Type B pancreatic cell (in vitro differentiated cells): ENCODE data around the gene CBY2. TPM values are rescaled to one million over a fixed set of nuclear protein-coding genes. Genes with fewer than 3 reads are reported as not detected.

Source experiments
- DNase-seq: peaks from one replicate; pipeline ENCODE4 v3.0.0; 2021; ENCODE audit warnings: mixed read lengths; ENCODE audit not compliant: unreplicated experiment; ENCODE audit errors: extremely low spot score
- H3K27ac Mint-ChIP-seq: 2 replicates; pipeline ENCODE4 v1.8.0; 2021; ENCODE audit warnings: mild to moderate bottlenecking, mixed read lengths
- H3K27me3 Mint-ChIP-seq: 2 replicates; pipeline ENCODE4 v1.8.0; 2021; ENCODE audit warnings: mixed read lengths
- H3K36me3 Mint-ChIP-seq: 2 replicates; pipeline ENCODE4 v1.8.0; 2021; ENCODE audit warnings: mixed read lengths
- H3K4me1 Mint-ChIP-seq: one replicate; pipeline ENCODE4 v1.8.0; 2021; ENCODE audit warnings: mixed read lengths; ENCODE audit not compliant: unreplicated experiment
- H3K4me3 Mint-ChIP-seq: 2 replicates; pipeline ENCODE4 v1.8.0; 2021; ENCODE audit warnings: mild to moderate bottlenecking, mixed read lengths
- H3K9me3 Mint-ChIP-seq: 2 replicates; pipeline ENCODE4 v1.8.0; 2021; ENCODE audit warnings: mixed read lengths
- total RNA-seq: library from RNA; stranded (reverse); gene quantifications from 2 replicates; pipeline ENCODE4 v1.2.1, GENCODE V29; 2021; ENCODE audit warnings: low replicate concordance
- TF ChIP-seq, protein P1 (sequence below): fragments of 200-600 bp; sonication (generic); conservative IDR thresholded peaks from 2 replicates; pipeline ENCODE4 v1.5.0; 2021; ENCODE audit warnings: antibody characterized with exemption, mild to moderate bottlenecking

Gene CBY2
- total RNA-seq, 1 donor from 2014 or later: not detected

DNA sequence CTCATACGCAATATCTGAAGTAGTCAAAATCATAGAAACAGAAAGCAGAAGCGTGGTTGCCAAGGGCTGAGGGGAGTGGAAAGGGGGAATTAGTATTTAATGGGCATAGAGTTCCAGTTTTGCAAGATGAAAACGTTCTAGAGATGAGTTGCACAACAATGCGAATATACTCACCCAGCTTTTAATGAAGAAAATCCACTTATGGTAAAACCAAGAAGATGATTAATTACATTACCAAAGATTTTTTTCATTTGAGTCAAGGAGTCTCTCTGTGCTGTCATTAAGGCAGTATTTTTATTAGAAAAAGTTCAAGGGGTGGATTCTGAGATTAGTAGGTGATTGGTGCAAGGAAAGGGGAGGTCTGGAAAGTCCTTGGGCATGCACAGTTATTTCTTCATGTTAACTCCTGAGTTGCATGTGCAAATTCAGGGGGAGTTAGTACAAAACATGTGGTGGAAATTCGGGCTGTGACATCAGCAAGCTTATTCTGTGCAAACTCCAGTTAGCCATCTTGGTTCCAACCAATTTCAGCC, 6.9 kb upstream of the CBY2 start:
- Mint-ChIP-seq H3K27ac (no peak overlapping the region), H3K9me3 (peaks cover 13% of the 10 kb centered on the region), H3K4me1 (peaks cover 6% of the 10 kb centered on the region), H3K4me3 (no peak overlapping the region), H3K27me3 (peaks cover 13% of the 10 kb centered on the region), H3K36me3 (no peaks in the 10 kb centered on the region)
- no peak for DNase-seq
- TF ChIP-seq, protein P1, sequence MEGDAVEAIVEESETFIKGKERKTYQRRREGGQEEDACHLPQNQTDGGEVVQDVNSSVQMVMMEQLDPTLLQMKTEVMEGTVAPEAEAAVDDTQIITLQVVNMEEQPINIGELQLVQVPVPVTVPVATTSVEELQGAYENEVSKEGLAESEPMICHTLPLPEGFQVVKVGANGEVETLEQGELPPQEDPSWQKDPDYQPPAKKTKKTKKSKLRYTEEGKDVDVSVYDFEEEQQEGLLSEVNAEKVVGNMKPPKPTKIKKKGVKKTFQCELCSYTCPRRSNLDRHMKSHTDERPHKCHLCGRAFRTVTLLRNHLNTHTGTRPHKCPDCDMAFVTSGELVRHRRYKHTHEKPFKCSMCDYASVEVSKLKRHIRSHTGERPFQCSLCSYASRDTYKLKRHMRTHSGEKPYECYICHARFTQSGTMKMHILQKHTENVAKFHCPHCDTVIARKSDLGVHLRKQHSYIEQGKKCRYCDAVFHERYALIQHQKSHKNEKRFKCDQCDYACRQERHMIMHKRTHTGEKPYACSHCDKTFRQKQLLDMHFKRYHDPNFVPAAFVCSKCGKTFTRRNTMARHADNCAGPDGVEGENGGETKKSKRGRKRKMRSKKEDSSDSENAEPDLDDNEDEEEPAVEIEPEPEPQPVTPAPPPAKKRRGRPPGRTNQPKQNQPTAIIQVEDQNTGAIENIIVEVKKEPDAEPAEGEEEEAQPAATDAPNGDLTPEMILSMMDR: no peak

DNA sequence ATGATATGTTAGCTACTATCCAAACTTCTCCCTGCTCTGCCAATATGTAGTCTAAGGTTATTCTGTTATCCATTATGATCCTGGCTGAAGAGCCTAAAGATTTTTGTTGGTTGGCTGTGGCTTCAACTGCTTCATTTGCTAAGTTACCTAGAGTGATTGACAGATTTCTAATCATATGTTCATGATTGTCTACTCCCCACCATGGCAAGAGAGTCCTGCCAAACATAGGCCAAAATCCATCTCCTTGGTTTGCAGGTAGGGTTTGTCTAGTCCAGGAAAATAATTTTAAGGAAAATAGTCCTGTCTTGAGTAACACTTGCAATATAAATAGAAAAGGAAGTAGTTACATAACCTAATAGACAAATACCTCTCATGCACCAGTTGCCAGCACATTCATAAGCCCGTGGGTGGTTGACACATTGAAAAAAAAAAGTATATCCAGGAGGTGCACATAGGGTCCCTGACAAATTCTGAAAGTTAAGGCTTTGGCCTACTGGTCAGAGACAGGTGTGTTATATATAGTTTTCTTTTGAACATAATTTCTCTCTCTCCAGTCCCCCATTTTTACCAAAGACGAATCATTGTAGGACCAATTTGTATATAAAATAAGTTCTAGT, 5.4 kb upstream of the CBY2 start:
- TF ChIP-seq, protein P1: no peak
- H3K4me1 Mint-ChIP-seq: no peaks in the 10 kb centered on the region
- no peak for DNase-seq
- peaks cover 8% of the 10 kb centered on the region for H3K9me3 Mint-ChIP-seq
- H3K36me3 Mint-ChIP-seq: no peaks in the 10 kb centered on the region
- peaks cover 13% of the 10 kb centered on the region for H3K27me3 Mint-ChIP-seq
- H3K4me3 Mint-ChIP-seq: no peak overlapping the region
- no peak overlapping the region for H3K27ac Mint-ChIP-seq

DNA sequence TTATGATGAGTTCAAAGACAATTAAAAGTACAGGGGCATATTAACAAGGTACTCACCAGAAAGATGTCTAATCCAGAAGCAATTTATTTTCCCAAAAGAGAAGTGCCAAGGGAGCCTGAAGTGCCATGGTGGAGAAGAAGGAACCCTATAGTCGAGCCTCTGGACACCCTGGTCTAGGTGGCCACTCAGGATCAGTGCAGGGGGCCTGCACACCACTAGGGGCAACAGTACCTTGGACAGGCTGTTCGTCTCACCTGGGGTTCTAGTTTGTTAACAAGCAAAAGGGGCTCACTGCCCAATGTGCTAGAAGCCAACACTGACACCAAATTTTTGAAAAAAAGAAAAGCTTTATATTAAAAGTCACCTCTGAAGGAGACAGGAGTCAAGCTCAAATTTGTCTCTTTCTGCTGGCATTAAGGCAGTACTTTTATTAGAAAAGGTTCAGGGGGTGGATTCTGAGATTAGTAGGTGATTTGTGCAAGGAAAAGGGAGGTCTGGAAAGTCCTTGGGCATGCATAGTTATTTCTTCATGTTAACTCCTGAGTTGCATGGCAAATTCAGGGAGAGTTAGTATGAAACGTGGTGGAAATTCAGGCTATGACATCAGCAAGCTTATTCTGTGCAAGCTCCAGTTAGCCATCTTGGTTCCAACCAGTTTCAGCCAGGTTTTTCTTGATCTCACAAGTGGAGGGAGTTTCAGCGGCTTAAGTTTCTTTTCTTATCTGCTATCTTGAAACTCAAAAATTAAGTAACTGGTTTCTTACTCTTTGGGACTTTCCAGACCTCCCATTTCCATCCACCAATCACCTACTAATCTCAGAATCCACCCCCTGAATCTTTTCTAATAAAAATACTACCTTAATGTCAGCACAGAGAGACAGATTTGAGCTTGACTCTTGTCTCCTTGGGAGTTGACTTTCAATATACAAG, 884 bp upstream of the CBY2 start:
- H3K4me1 Mint-ChIP-seq: peaks cover 6% of the 10 kb centered on the region
- no peak overlapping the region for H3K27ac Mint-ChIP-seq
- no peak for DNase-seq
- no peaks in the 10 kb centered on the region for H3K9me3 Mint-ChIP-seq
- H3K27me3 Mint-ChIP-seq: peaks cover 42% of the 10 kb centered on the region
- H3K4me3 Mint-ChIP-seq: no peak overlapping the region
- TF ChIP-seq, protein P1: peak; percentile 19
- no peaks in the 10 kb centered on the region for H3K36me3 Mint-ChIP-seq

DNA sequence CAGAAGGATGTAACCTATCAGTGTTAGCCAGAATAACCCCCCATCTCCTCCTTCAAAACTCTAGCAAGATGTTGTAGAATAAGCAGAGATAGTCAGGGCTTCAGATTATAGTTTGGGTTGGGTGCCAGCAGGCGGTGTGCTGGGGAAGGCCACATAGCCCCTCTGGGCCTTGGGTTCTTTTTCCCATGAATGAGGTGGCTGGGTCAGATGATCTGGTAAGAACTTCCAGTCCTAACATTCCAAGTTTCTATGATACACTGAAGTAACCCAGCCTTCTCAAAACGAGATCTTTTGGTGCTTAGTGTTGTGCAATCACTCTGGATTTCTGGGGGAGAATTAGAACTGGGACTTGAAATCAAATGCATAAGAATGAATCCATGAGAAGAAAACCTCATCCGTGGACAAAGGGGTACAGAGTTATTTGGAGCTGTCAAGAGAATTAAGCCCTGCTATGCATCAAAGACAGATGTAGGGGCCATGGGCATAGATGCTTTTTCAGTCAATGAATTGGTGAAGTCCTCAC, 810 bp downstream of the CBY2 start:
- H3K36me3 Mint-ChIP-seq: no peaks in the 10 kb centered on the region
- H3K4me3 Mint-ChIP-seq: no peak overlapping the region
- peaks cover 47% of the 10 kb centered on the region for H3K27me3 Mint-ChIP-seq
- no peaks in the 10 kb centered on the region for H3K9me3 Mint-ChIP-seq
- no peak for DNase-seq
- peaks cover 6% of the 10 kb centered on the region for H3K4me1 Mint-ChIP-seq
- TF ChIP-seq, protein P1: no peak
- no peak overlapping the region for H3K27ac Mint-ChIP-seq

DNA sequence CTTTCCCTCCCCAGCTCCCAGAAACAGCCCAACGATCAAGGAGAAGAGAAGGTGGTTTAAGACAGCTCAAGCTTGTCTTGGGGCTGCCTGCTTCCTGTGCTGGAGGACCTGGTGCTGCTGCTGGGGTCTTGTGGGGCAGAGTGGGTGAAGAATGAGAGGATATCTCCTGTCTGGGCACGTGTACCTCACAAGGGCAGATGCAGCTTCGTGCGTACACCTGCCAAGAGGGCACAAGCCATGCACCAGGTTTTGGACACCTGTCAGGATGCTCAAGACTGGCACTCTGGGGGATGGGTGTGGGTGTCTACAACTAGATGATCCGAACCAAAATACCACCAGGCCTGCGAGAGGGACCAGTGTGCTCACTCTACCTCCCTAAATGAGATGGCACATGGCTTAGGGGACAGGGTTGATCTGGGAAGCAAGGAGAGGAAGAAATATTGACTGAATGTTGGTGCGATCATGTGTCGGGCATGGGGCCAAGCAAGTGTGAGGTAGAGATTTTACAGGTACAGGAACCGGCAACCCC, 2.2 kb downstream of the CBY2 start:
- DNase-seq: no peak
- H3K27me3 Mint-ChIP-seq: peaks cover 56% of the 10 kb centered on the region
- H3K36me3 Mint-ChIP-seq: no peaks in the 10 kb centered on the region
- no peak overlapping the region for H3K27ac Mint-ChIP-seq
- TF ChIP-seq, protein P1: no peak
- H3K9me3 Mint-ChIP-seq: no peaks in the 10 kb centered on the region
- no peak overlapping the region for H3K4me3 Mint-ChIP-seq
- peaks cover 6% of the 10 kb centered on the region for H3K4me1 Mint-ChIP-seq
